Karpas-422 (cell line): ENCODE data around the gene AMN. TPM values are rescaled to one million over a fixed set of nuclear protein-coding genes. Genes with fewer than 3 reads are reported as not detected.
A peak's percentile ranks its signal among the peaks of the same experiment; 100 is the strongest.

ENCODE experiments used
- DNase-seq: peaks from one replicate; pipeline ENCODE4 v3.0.0-alpha.2; 2015
- H2AFZ ChIP-seq: fragments of 200-600 bp; sonication (generic); 2 replicates; pipeline ENCODE4 v1.6.1; 2014; ENCODE audit warnings: antibody characterized with exemption, low read length, mixed read lengths
- H3K27ac ChIP-seq: fragments of 200-600 bp; sonication (generic); 2 replicates; pipeline ENCODE4 v1.5.1; 2014; ENCODE audit warnings: mild to moderate bottlenecking, low read length, moderate library complexity
- H3K27me3 ChIP-seq: fragments of 200-600 bp; sonication (generic); 2 replicates; pipeline ENCODE4 v1.6.1; 2014; ENCODE audit warnings: low read length, mixed read lengths
- H3K36me3 ChIP-seq: fragments of 200-600 bp; sonication (generic); 2 replicates; pipeline ENCODE4 v1.6.1; 2014; ENCODE audit warnings: low read length, mixed read lengths; ENCODE audit not compliant: insufficient read depth
- H3K4me1 ChIP-seq: fragments of 200-600 bp; sonication (generic); 2 replicates; pipeline ENCODE4 v1.6.1; 2014; ENCODE audit warnings: mild to moderate bottlenecking, low read length, mixed read lengths
- H3K4me2 ChIP-seq: fragments of 200-600 bp; sonication (generic); 2 replicates; pipeline ENCODE4 v1.6.1; 2014; ENCODE audit warnings: low read length, low read depth, mild to moderate bottlenecking; ENCODE audit not compliant: poor library complexity, severe bottlenecking
- H3K4me3 ChIP-seq: fragments of 200-600 bp; sonication (generic); 2 replicates; pipeline ENCODE4 v1.5.1; 2014; ENCODE audit warnings: mild to moderate bottlenecking, antibody characterized with exemption, low read length, mixed read lengths
- H3K79me2 ChIP-seq: fragments of 200-600 bp; sonication (generic); 2 replicates; pipeline ENCODE4 v1.6.1; 2014; ENCODE audit warnings: mild to moderate bottlenecking, low read length, mixed read lengths
- H3K9ac ChIP-seq: fragments of 200-600 bp; sonication (generic); 2 replicates; pipeline ENCODE4 v1.6.0; 2014; ENCODE audit warnings: low read length
- H3K9me2 ChIP-seq: fragments of 200-600 bp; sonication (generic), shearing (Covaris generic); replicated peaks from 2 replicates; pipeline ENCODE4 v1.6.0; 2014; ENCODE audit warnings: mild to moderate bottlenecking, low read length, moderate library complexity; ENCODE audit not compliant: insufficient read depth
- H3K9me3 ChIP-seq: fragments of 300-700, 200-600 bp; sonication (generic); 2 replicates; pipeline ENCODE4 v1.6.1; 2014; ENCODE audit warnings: low read length, mixed read lengths
- H4K20me1 ChIP-seq: fragments of 200-600 bp; sonication (generic); 2 replicates; pipeline ENCODE4 v1.6.1; 2014; ENCODE audit warnings: mild to moderate bottlenecking, antibody characterized with exemption, low read length, low read depth; ENCODE audit not compliant: insufficient read depth
- total RNA-seq: library from RNA; depleted of rRNA; stranded (reverse); fragments of >200 nt; shearing (Covaris generic); gene quantifications from 2 replicates; pipeline ENCODE4 v1.2.3, GENCODE V29; 2014; ENCODE audit warnings: low replicate concordance

The AMN gene
- total RNA-seq, 1 experiment from 2014 or later, result 7.7 TPM

DNA sequence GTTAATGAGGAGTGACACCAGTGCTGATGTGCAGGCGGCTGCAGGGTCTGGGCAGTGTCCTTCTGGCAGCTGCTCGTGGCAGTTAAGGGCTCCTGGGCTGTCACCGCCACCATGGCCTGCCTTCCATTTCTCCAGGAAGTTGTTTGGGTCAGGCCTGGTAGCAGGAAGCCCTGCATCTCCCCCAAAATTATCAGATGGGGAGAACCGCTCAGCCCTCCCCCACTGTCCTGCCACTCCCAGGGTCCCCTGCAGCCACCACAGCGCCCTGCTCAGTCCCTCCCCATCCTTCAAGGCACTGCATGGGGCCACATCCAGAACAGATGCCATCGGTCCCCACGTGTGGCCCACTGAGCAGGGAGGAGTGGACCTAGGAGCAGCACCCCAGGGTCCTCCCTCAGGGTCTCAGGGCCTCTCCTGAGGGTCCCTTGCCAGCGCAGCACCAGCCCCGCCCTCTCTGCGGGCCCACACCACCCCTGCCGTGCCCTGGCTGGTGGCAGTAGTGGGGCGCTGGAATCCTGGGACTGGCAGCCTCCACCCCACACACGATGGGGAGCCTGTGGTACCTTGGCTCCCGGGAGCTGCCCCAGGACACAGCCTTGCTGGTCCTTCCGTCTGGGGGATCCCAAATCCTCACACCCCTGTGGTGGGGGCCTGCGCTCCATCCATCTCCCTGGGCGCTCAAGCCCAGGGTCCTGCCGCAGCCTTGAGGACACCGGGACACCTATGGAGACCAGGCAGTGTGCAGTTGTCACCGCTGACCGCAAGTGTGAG is 10.3 kb upstream of the AMN start:
- no peaks in the 10 kb centered on the region for H3K79me2 ChIP-seq
- no peak overlapping the region for H3K4me3 ChIP-seq
- H3K36me3 ChIP-seq, result peaks cover 11% of the 10 kb centered on the region
- H2AFZ ChIP-seq, result no peak overlapping the region
- no peaks in the 10 kb centered on the region for H3K9me2 ChIP-seq
- H4K20me1 ChIP-seq, result no peaks in the 10 kb centered on the region
- H3K9ac ChIP-seq, result peak overlapping the region; percentile 76; the same call in 1 of the 2 replicates
- no peak for DNase-seq
- H3K27me3 ChIP-seq, result no peaks in the 10 kb centered on the region
- peaks cover 72% of the 10 kb centered on the region for H3K4me1 ChIP-seq
- H3K27ac ChIP-seq, result peak overlapping the region; percentile 98
- H3K9me3 ChIP-seq, result no peaks in the 10 kb centered on the region
- no peak overlapping the region for H3K4me2 ChIP-seq

GRCh38 chr14:102913341-102914211 is 8.9 kb upstream of the AMN start:
- Histone ChIP-seq H3K9me2 (no peaks in the 10 kb centered on the region), H3K4me3 (peak overlapping the region; percentile 51), H3K36me3 (peaks cover 6% of the 10 kb centered on the region), H3K27me3 (no peaks in the 10 kb centered on the region), H3K4me2 (peak overlapping the region; percentile 72), H2AFZ (no peak overlapping the region), H4K20me1 (no peaks in the 10 kb centered on the region), H3K79me2 (no peaks in the 10 kb centered on the region), H3K9ac (peak overlapping the region; percentile 76), H3K9me3 (no peaks in the 10 kb centered on the region), H3K4me1 (peaks cover 83% of the 10 kb centered on the region), H3K27ac (peak overlapping the region; percentile 98)
- DNase-seq, result peak; percentile 80

GRCh38 chr14:102914474-102915291 is 7.8 kb upstream of the AMN start:
- Histone ChIP-seq H3K9ac (peak overlapping the region; percentile 76), H2AFZ (no peak overlapping the region), H3K4me2 (peak overlapping the region; percentile 72), H3K9me2 (no peaks in the 10 kb centered on the region), H3K27ac (peak overlapping the region; percentile 98), H3K36me3 (peaks cover 16% of the 10 kb centered on the region), H3K27me3 (no peaks in the 10 kb centered on the region), H4K20me1 (no peaks in the 10 kb centered on the region), H3K79me2 (no peaks in the 10 kb centered on the region), H3K4me3 (peak overlapping the region; percentile 51; the same call in 1 of the 2 replicates), H3K4me1 (peaks cover 80% of the 10 kb centered on the region), H3K9me3 (no peaks in the 10 kb centered on the region)
- DNase-seq, result peak; percentile 92

DNA sequence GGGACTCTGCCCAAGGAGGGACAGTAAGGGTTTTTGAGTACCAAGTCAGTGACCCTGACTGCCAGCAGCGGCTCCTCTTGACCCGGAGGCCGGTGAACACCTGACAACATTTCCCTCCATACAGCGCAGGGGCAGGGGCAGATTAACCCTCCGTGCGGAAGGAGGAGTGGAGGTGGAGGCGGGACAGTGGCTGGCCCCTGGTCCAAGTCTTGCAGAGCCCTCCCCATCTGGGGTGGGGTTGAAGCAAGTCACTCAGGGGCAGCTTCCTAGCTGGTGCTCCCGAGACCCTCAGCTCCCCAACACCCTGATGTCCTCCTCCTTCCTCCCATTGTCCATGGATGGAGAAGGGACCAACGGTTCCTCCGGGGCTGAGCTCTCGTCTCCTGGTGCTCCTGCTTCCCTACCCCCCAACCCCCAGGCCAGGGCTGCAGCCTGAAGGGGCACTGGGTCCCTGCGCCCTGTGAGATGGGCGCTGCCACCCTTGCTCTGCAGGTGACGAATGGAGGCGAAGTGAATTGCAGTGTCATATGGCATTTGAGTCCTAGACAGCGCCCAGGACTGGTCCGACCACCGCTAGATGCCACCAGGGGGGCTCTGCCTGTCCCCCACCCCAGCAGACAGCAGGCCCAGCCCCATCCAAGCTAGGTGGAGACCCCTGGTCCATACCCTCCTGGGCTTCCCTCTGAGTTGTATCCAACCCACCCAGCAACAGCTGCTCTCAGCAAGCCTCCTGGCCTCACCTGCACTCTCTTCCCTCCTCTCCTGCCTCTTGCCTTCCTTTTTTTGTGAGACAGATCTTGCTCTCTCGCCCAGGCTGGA is 7.0 kb upstream of the AMN start:
- Histone ChIP-seq H3K4me2 (peak overlapping the region; percentile 72), H3K9me3 (no peaks in the 10 kb centered on the region), H3K79me2 (no peaks in the 10 kb centered on the region), H2AFZ (no peak overlapping the region), H4K20me1 (no peaks in the 10 kb centered on the region), H3K9ac (peak overlapping the region; percentile 76), H3K27me3 (no peaks in the 10 kb centered on the region), H3K4me1 (peaks cover 77% of the 10 kb centered on the region), H3K27ac (peak overlapping the region; percentile 98), H3K4me3 (peak overlapping the region; percentile 19; the same call in 1 of the 2 replicates), H3K9me2 (peaks cover 5% of the 10 kb centered on the region; the same call in 1 of the 2 replicates), H3K36me3 (peaks cover 24% of the 10 kb centered on the region)
- DNase-seq, result peak; percentile 69

DNA sequence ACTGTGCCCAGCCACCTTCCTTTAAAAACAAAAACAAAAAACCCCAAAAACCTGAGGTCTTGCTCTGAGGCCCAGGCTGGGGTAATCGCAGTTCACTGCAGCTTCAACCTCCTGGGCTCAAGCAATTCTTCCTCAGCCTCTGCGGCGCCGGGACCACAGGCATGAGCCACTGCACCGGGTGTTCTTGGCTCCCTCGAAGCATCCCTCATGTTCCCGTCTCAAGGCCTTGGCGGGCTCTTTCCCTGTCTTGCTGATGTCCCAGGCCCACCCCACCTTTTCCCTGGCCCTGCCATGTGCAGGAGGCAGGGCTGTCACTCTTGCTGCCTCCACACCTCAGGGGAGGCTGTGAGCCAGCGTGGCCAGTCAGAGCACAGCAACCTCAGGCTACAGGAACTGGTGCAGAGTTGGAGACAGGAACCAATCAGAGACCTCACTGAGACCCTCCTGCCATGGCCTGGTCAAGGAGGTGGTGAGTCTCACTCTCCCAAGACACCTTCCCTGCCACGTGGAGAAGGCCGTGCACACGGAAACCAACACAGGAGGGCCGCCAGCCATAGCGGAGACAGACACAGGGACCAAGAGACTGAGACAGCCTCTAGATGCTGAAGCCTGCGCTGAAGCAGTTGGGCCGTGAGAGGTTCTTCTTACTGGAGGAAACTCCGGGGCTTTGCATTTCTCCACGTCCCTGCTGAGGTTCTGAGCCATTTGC is 6.0 kb upstream of the AMN start:
- no peaks in the 10 kb centered on the region for H4K20me1 ChIP-seq
- peak overlapping the region; percentile 76 for H3K9ac ChIP-seq
- H3K36me3 ChIP-seq, result peaks cover 31% of the 10 kb centered on the region
- H3K9me2 ChIP-seq, result peaks cover 11% of the 10 kb centered on the region; the same call in 1 of the 2 replicates
- peak overlapping the region; percentile 98 for H3K27ac ChIP-seq
- peaks cover 68% of the 10 kb centered on the region for H3K4me1 ChIP-seq
- peak overlapping the region; percentile 7; the same call in 1 of the 2 replicates for H3K4me3 ChIP-seq
- no peaks in the 10 kb centered on the region for H3K79me2 ChIP-seq
- no peaks in the 10 kb centered on the region for H3K9me3 ChIP-seq
- DNase-seq, result peak; percentile 97
- H3K27me3 ChIP-seq, result no peaks in the 10 kb centered on the region
- H2AFZ ChIP-seq, result no peak overlapping the region
- H3K4me2 ChIP-seq, result peak overlapping the region; percentile 72

GRCh38 chr14:102917056-102917385 is 5.4 kb upstream of the AMN start:
- Histone ChIP-seq H3K27me3 (no peaks in the 10 kb centered on the region), H3K9me3 (no peaks in the 10 kb centered on the region), H2AFZ (no peak overlapping the region), H4K20me1 (no peaks in the 10 kb centered on the region), H3K9ac (peak overlapping the region; percentile 76), H3K36me3 (peaks cover 31% of the 10 kb centered on the region), H3K4me1 (peaks cover 63% of the 10 kb centered on the region), H3K4me2 (peak overlapping the region; percentile 72), H3K9me2 (peaks cover 11% of the 10 kb centered on the region; the same call in 1 of the 2 replicates), H3K4me3 (peak overlapping the region; percentile 11; the same call in 1 of the 2 replicates), H3K27ac (peak overlapping the region; percentile 98), H3K79me2 (no peaks in the 10 kb centered on the region)
- DNase-seq, result no peak
